ENCODE data around the gene NSF. TPM values are rescaled to one million over a fixed set of nuclear protein-coding genes. Genes with fewer than 3 reads are reported as not detected.

NSF gene
- total RNA-seq, 1 experiment from 2014 or later, result 56.5 TPM

DNA sequence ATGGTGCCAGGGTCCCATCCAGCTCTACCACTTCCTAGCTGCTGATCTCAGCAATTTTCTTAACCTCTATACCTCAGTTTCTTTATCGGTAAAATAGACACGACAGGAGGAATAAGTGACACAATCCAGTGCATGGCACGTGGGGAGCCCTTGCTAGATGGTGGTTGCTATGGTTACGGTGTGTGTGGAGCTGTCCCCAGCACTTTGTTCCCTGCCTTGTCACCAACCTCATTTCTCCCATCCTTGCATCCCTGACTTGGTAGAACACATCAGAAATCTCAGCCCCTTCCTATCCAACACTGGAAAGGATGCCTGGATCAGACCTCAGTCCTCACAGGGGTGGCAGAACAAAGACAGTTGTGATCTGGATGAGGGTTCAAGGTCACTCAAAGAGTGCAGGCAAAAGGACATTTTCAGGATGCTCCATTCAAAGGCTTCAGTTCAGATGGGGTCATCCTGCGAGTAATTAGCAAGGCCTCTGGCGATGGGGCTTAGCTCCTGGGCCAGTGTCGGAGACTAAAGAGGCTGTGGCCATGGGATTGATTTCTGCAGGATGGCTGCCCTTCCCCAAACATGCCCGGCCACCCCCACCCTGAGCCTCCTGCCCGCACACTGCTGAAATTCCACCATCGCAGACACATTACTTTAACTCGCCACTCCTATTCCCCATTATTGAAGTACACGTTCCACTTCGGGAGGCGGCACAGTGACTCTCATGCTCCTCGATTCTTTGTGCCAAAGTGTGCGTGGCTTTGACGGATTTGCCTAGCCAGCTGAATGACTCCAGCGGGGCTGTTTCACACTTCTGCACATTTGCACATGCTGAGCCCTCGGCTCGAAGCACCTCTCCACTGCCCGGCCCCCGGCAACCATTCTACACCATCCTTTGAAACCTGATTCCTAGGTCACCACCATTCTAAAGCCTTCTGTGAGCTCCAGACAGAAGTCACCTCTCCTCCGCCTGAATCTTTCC lies 187.8 kb downstream of the NSF start:
- Histone ChIP-seq H3K4me3 (ENCODE audit: low read depth in 2 of 2, low read length in 2 of 2) (no peak overlapping the region), H3K27me3 (ENCODE audit: control insufficient read depth, insufficient read depth, low read length) (no peaks in the 10 kb centered on the region), H3K27ac (ENCODE audit: low read length) (no peak overlapping the region), H3K36me3 (ENCODE audit: control insufficient read depth, insufficient read depth, low read length) (no peaks in the 10 kb centered on the region), H3K9me3 (ENCODE audit: control insufficient read depth, insufficient read depth, low read depth, low read length) (no peaks in the 10 kb centered on the region), H3K4me1 (ENCODE audit: control insufficient read depth, insufficient read depth, low read length) (no peaks in the 10 kb centered on the region)
- intact Hi-C loops (cut with micrococcal nuclease; ENCODE audit: unreplicated experiment) (no loop called here), in situ Hi-C loops (cut with HindIII; ENCODE audit: low pct_unique_long_range_greater_than_20kb, low sequenced_read_pairs) (no loop called here)
- BruUV-seq (replicated peaks), result no TSS peak
- ATAC-seq, result no peak
- ChIA-PET POLR2A (no interaction called here), CTCF (no interaction called here)
- TF ChIP-seq REST (IDR thresholded peaks at IDR 0.05; ENCODE audit: insufficient read depth in 1 of 2, low read depth in 2 of 2, low read length in 1 of 2), result no peak
- no peak for TF ChIP-seq POLR2AphosphoS5 (IDR thresholded peaks at IDR 0.05; ENCODE audit: low read depth, low read length)
- no peak for TF ChIP-seq CTCF (IDR thresholded peaks at IDR 0.05)
- TF ChIP-seq SIN3A (IDR thresholded peaks at IDR 0.05; ENCODE audit: borderline replicate concordance, insufficient read depth, low read depth, low read length), result no peak
- TF ChIP-seq TCF7L2 (IDR thresholded peaks at IDR 0.05; ENCODE audit: low read depth, low read length), result no peak
- DNase-seq (ENCODE audit: low read depth, low spot score), result no peak

DNA sequence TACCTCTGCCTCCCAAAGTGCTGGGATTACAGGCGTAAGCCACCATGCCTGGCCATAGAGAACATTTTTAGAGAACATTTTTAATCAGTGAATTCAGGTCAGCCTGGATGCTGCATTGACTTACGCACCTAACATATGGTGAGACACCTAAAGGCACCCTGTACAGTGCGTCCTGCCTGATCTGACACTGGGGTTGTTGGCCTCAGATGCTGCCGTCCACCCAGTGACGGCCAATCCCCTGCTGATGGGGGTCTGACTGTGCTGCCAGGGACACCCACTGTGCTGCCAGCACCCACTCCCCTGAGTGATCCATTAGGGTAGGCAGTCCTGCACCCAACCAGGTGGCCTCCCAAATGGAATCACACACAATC lies 189.5 kb downstream of the NSF start:
- intact Hi-C loops (cut with micrococcal nuclease; ENCODE audit: unreplicated experiment), result no loop called here
- DNase-seq (ENCODE audit: low read depth, low spot score) (no peak), ATAC-seq (no peak)
- BruUV-seq (replicated peaks), result no TSS peak
- Histone ChIP-seq H3K27me3 (ENCODE audit: control insufficient read depth, insufficient read depth, low read length) (no peaks in the 10 kb centered on the region), H3K9me3 (ENCODE audit: control insufficient read depth, insufficient read depth, low read depth, low read length) (no peaks in the 10 kb centered on the region), H3K27ac (ENCODE audit: low read length) (no peak overlapping the region), H3K4me1 (ENCODE audit: control insufficient read depth, insufficient read depth, low read length) (no peaks in the 10 kb centered on the region), H3K36me3 (ENCODE audit: control insufficient read depth, insufficient read depth, low read length) (no peaks in the 10 kb centered on the region), H3K4me3 (ENCODE audit: low read depth in 2 of 2, low read length in 2 of 2) (no peak overlapping the region)
- TF ChIP-seq TCF7L2 (IDR thresholded peaks at IDR 0.05; ENCODE audit: low read depth, low read length) (no peak), REST (IDR thresholded peaks at IDR 0.05; ENCODE audit: insufficient read depth in 1 of 2, low read depth in 2 of 2, low read length in 1 of 2) (no peak), POLR2AphosphoS5 (IDR thresholded peaks at IDR 0.05; ENCODE audit: low read depth, low read length) (no peak), SIN3A (IDR thresholded peaks at IDR 0.05; ENCODE audit: borderline replicate concordance, insufficient read depth, low read depth, low read length) (no peak), CTCF (IDR thresholded peaks at IDR 0.05) (no peak)
- in situ Hi-C loops (cut with HindIII; ENCODE audit: low pct_unique_long_range_greater_than_20kb, low sequenced_read_pairs), result no loop called here
- POLR2A ChIA-PET, result no interaction called here
- CTCF ChIA-PET, result no interaction called here

All from Panc1 (cell line).